Osteocyte (in vitro differentiated cells): ENCODE data around the gene FBF1. TPM values are rescaled to one million over a fixed set of nuclear protein-coding genes. Genes with fewer than 3 reads are reported as not detected.

Source experiments
- DNase-seq: peaks from one replicate; pipeline ENCODE4 v3.0.0; 2021; ENCODE audit warnings: mixed read lengths; ENCODE audit not compliant: unreplicated experiment; ENCODE audit errors: extremely low spot score
- H3K27ac Mint-ChIP-seq: one replicate; pipeline ENCODE4 v1.8.0; 2021; ENCODE audit warnings: mild to moderate bottlenecking, mixed read lengths; ENCODE audit not compliant: unreplicated experiment
- H3K27me3 Mint-ChIP-seq: one replicate; pipeline ENCODE4 v1.8.0; 2021; ENCODE audit warnings: mixed read lengths; ENCODE audit not compliant: unreplicated experiment
- H3K36me3 Mint-ChIP-seq: one replicate; pipeline ENCODE4 v1.8.0; 2021; ENCODE audit warnings: mixed read lengths; ENCODE audit not compliant: unreplicated experiment
- H3K4me1 Mint-ChIP-seq: one replicate; pipeline ENCODE4 v1.8.0; 2021; ENCODE audit warnings: mixed read lengths; ENCODE audit not compliant: unreplicated experiment
- H3K4me3 Mint-ChIP-seq: one replicate; pipeline ENCODE4 v1.8.0; 2021; ENCODE audit warnings: mild to moderate bottlenecking, moderate library complexity, mixed read lengths; ENCODE audit not compliant: unreplicated experiment
- H3K9me3 Mint-ChIP-seq: one replicate; pipeline ENCODE4 v1.8.0; 2021; ENCODE audit warnings: mixed read lengths; ENCODE audit not compliant: unreplicated experiment
- total RNA-seq: library from RNA; stranded (reverse); gene quantifications from 2 replicates; pipeline ENCODE4 v1.2.1, GENCODE V29; 2021
- TF ChIP-seq, protein P1 (sequence below): fragments of 200-600 bp; sonication (generic); IDR thresholded peaks from 2 replicates; pipeline ENCODE4 v1.5.0; 2021; ENCODE audit warnings: antibody characterized with exemption, mild to moderate bottlenecking, moderate library complexity

FBF1 gene
- total RNA-seq, 1 donor from 2014 or later, result 14.8 TPM

DNA sequence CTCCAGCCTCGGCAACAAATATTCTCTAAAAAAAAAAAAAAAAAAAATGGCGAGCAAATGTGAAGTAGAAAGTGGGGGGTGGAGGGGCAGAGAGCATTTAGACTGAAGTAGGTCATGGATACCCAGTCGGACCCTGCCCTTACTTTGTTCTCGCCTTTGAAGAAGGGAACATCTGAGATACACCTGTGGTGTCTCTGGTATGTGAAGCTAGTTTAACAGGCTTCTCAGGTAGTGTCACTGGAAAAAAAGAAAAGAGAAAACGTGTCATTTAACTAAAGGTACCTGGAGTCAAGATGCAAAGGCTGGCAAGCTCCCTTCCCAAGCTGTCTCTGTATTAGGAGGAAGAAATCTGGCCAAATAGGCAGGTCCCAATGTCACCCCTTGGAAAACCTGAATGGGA, 8.0 kb downstream of the FBF1 start:
- TF ChIP-seq, protein P1, sequence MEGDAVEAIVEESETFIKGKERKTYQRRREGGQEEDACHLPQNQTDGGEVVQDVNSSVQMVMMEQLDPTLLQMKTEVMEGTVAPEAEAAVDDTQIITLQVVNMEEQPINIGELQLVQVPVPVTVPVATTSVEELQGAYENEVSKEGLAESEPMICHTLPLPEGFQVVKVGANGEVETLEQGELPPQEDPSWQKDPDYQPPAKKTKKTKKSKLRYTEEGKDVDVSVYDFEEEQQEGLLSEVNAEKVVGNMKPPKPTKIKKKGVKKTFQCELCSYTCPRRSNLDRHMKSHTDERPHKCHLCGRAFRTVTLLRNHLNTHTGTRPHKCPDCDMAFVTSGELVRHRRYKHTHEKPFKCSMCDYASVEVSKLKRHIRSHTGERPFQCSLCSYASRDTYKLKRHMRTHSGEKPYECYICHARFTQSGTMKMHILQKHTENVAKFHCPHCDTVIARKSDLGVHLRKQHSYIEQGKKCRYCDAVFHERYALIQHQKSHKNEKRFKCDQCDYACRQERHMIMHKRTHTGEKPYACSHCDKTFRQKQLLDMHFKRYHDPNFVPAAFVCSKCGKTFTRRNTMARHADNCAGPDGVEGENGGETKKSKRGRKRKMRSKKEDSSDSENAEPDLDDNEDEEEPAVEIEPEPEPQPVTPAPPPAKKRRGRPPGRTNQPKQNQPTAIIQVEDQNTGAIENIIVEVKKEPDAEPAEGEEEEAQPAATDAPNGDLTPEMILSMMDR, result no peak
- Mint-ChIP-seq H3K4me1 (no peaks in the 10 kb centered on the region), H3K36me3 (no peaks in the 10 kb centered on the region), H3K9me3 (no peaks in the 10 kb centered on the region), H3K27ac (no peak overlapping the region), H3K4me3 (no peak overlapping the region), H3K27me3 (no peaks in the 10 kb centered on the region)
- DNase-seq, result no peak

- no peaks in the 10 kb centered on the region for H3K4me1 Mint-ChIP-seq
- H3K4me3 Mint-ChIP-seq, result no peak overlapping the region
- DNase-seq, result no peak
- H3K9me3 Mint-ChIP-seq, result no peaks in the 10 kb centered on the region
- H3K27me3 Mint-ChIP-seq, result no peaks in the 10 kb centered on the region
- H3K36me3 Mint-ChIP-seq, result peaks cover 3% of the 10 kb centered on the region
- TF ChIP-seq, protein P1, result no peak
- H3K27ac Mint-ChIP-seq, result no peak overlapping the region
Measured at GRCh38 chr17:75931062-75931461, 9.8 kb downstream of the FBF1 start.

DNA sequence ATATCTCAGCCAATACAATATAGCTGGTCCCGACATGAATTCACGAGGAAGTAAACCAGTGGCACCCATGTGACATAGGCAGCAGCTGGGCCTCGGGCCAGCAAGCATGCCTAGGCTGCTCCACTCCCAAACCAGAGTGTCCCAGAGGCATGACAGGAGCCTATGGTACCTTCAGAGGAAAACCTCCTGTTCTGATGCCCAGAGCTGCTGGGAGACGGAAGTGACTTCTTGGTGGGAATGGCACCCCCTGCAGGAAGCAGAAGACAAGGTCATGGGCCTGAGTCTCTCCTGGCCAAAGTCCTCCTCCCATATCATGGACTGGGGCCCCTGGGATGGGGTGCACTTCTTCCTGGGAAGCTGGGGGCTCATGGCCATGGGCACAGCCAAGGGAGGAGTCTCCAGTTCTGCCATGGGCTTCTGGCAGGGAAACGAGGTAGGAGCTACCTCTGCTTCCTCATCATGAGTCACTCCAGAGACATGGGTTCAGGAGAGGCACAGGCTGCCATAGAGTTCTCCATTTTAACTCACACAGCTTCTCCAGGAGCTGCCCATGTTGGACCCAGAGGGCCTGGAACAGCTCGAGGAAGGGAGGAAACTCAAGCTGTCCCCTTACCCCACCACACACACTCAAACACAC, 13.4 kb downstream of the FBF1 start:
- TF ChIP-seq, protein P1, result peak; percentile 36
- H3K36me3 Mint-ChIP-seq, result peaks cover 4% of the 10 kb centered on the region
- H3K4me1 Mint-ChIP-seq, result no peaks in the 10 kb centered on the region
- H3K9me3 Mint-ChIP-seq, result no peaks in the 10 kb centered on the region
- DNase-seq, result no peak
- no peak overlapping the region for H3K4me3 Mint-ChIP-seq
- H3K27me3 Mint-ChIP-seq, result no peaks in the 10 kb centered on the region
- H3K27ac Mint-ChIP-seq, result no peak overlapping the region

DNA sequence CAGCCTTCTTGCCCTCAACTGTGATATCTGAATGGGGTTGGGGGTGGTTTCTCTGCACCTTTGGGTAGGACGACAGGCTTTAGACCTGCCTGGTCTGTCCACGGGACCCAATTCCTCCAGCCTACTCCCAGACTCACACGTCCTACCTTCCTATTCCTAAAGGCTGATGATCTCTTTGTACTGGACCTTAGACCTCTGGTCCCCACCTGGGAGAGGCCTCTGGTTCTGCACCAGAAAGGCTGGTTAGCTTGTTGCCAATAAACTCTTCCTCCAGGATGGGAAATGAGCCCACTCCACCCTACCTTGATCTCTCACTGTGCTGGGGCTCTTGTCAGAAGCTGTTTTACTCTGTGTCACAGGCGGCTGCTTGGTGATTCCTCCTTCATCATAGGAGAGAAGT, 14.4 kb downstream of the FBF1 start:
- H3K27ac Mint-ChIP-seq, result no peak overlapping the region
- H3K36me3 Mint-ChIP-seq, result peaks cover 8% of the 10 kb centered on the region
- no peak for DNase-seq
- H3K4me3 Mint-ChIP-seq, result no peak overlapping the region
- no peaks in the 10 kb centered on the region for H3K27me3 Mint-ChIP-seq
- no peaks in the 10 kb centered on the region for H3K9me3 Mint-ChIP-seq
- TF ChIP-seq, protein P1, result no peak
- H3K4me1 Mint-ChIP-seq, result no peaks in the 10 kb centered on the region

GRCh38 chr17:75925912-75926311, 14.9 kb downstream of the FBF1 start:
- H3K9me3 Mint-ChIP-seq, result no peaks in the 10 kb centered on the region
- H3K4me1 Mint-ChIP-seq, result no peaks in the 10 kb centered on the region
- no peak overlapping the region for H3K4me3 Mint-ChIP-seq
- TF ChIP-seq, protein P1, result no peak
- no peak for DNase-seq
- H3K36me3 Mint-ChIP-seq, result peaks cover 8% of the 10 kb centered on the region
- H3K27me3 Mint-ChIP-seq, result no peaks in the 10 kb centered on the region
- no peak overlapping the region for H3K27ac Mint-ChIP-seq
